Stomach (tissue), 9 donors: ENCODE data around the gene CPE. TPM values are rescaled to one million over a fixed set of nuclear protein-coding genes. Genes with fewer than 3 reads are reported as not detected.

Experiments used
- DNase-seq, 2 donors: peaks; one replicate each; pipeline versions ENCODE4 v3.0.0 to v3.0.0-alpha.2; 2013 to 2019
- H3K27ac ChIP-seq, 5 donors: fragments of 200-600 bp in 4 of 5; sonication (generic) in 4 of 5; one replicate each; pipeline ENCODE4 v1.5.1; 2013 to 2019; ENCODE audit warnings: mild to moderate bottlenecking in 1 of 5, moderate library complexity in 1 of 5
- H3K27me3 ChIP-seq, 3 donors: fragments of 200-600 bp; sonication (generic); one replicate each; pipeline ENCODE4 v1.5.1; 2017 to 2019; ENCODE audit warnings: mixed run types in 1 of 3
- H3K36me3 ChIP-seq, 4 donors: fragments of 200-600 bp; sonication (generic); 1 replicate in 3 of 4; 2 replicates in 1 of 4; pipeline ENCODE4 v1.5.1; 2016 to 2019
- H3K4me1 ChIP-seq, 4 donors: fragments of 200-600 bp; sonication (generic); one replicate each; pipeline ENCODE4 v1.5.1; 2016 to 2019
- H3K4me3 ChIP-seq, 4 donors: fragments of 200-600 bp; sonication (generic) in 3 of 4; one replicate each; pipeline ENCODE4 v1.5.1; 2016 to 2019; ENCODE audit warnings: mild to moderate bottlenecking in 1 of 4
- H3K9me3 ChIP-seq, 4 donors: fragments of 200-600 bp; sonication (generic); one replicate each; pipeline ENCODE4 v1.5.1; 2016 to 2019
- CTCF ChIP-seq, 7 experiments: fragments of 450-650 bp in 4 of 7; fragments of 200-600 bp in 3 of 7; sonication (generic) in 3 of 7; IDR thresholded peaks; one replicate each; pipeline ENCODE4 v1.5.1; 2016 to 2019; ENCODE audit warnings: antibody characterized with exemption in 7 of 7, control low read depth in 2 of 7, mild to moderate bottlenecking in 1 of 7
- EP300 ChIP-seq: sonication (generic); formaldehyde crosslinking; IDR thresholded peaks from one replicate; pipeline ENCODE4 v1.6.1; 2017; ENCODE audit warnings: antibody characterized with exemption
- POLR2A ChIP-seq, 4 donors: fragments of 450-650 bp; IDR thresholded peaks; one replicate each; pipeline ENCODE4 v1.6.1; 2016; ENCODE audit warnings: antibody characterized with exemption in 4 of 4, control low read depth in 2 of 4, mild to moderate bottlenecking in 1 of 4, moderate library complexity in 1 of 4
- POLR2AphosphoS5 ChIP-seq, 3 donors: sonication (generic); formaldehyde crosslinking; IDR thresholded peaks; one replicate each; pipeline ENCODE4 v1.6.1; 2016; ENCODE audit warnings: antibody characterized with exemption in 3 of 3
- WGBS, 5 donors: extraction: QIAGEN DNeasy Blood & Tissue Kit in 3 of 5; methylation state at CpG; one replicate each; pipeline versions ENCODE4 v1.1.5 to v1.1.7; 2013 to 2018; 5-methylcytosine and 5-hydroxymethylcytosine counted together
- intact Hi-C: fragments of 100-400 bp; cut with DNase I; formaldehyde crosslinking; loops from one replicate; pipeline ENCODE4 v1.15.1; 2023; ENCODE audit warnings: low total_unique reads
- polyA plus RNA-seq, 3 donors: library from polyadenylated mRNA; stranded (reverse); fragments of 200-250 nt; gene quantifications; one replicate each; pipeline ENCODE4 v1.2.3, GENCODE V29; 2013
- total RNA-seq, 5 donors: library from RNA; depleted of rRNA; stranded (reverse); fragments of >200 nt; gene quantifications; one replicate each; pipeline versions ENCODE4 v1.1.0 to v1.2.3, GENCODE V29; 2014 to 2016
- donor health status: healthy with polysubstance abuse.
- donor health status: Bipolar disorder and iron deficiency.
- donor health status: healthy.

Gene CPE
- total and polyA plus RNA-seq, 8 donors, result 8.8 to 143 (median 30.4) TPM

GRCh38 chr4:165474784-165475705 lies 96.2 kb downstream of the CPE start:
- Histone ChIP-seq H3K36me3 (peaks cover 0 to 3% (median 0%) of the 10 kb centered on the region in 4 donors), H3K27me3 (no peaks in the 10 kb centered on the region), H3K27ac (no peak overlapping the region), H3K9me3 (peaks cover 0 to 21% (median 6%) of the 10 kb centered on the region in 4 donors), H3K4me3 (no peak overlapping the region), H3K4me1 (peaks cover 0 to 5% (median 0%) of the 10 kb centered on the region in 4 donors)
- WGBS, 5 donors, result 81 to 94% (median 86%) methylated on average over 8 of the region's 8 CpGs
- TF ChIP-seq POLR2A (IDR thresholded peaks at IDR 0.05) (no peak), POLR2AphosphoS5 (IDR thresholded peaks at IDR 0.05) (no peak), CTCF (IDR thresholded peaks at IDR 0.05) (no peak), EP300 (no peak)
- intact Hi-C loops, result loop anchor here (5.0 kb wide), 1 partner anchor 343 kb away; no protein-coding TSS in a partner anchor
- DNase-seq, result no peak

- no peaks in the 10 kb centered on the region for H3K36me3 ChIP-seq
- no peak for TF ChIP-seq EP300
- TF ChIP-seq POLR2A (IDR thresholded peaks at IDR 0.05), result no peak
- TF ChIP-seq POLR2AphosphoS5 (IDR thresholded peaks at IDR 0.05), result no peak
- TF ChIP-seq CTCF (IDR thresholded peaks at IDR 0.05), result no peak
- WGBS, 5 donors, result 94 to 100% (median 98%) methylated on average over 4 of the region's 4 CpGs
- DNase-seq, result no peak
- H3K9me3 ChIP-seq, result peaks cover 0 to 21% (median 6%) of the 10 kb centered on the region in 4 donors
- H3K4me3 ChIP-seq, result no peak overlapping the region
- intact Hi-C loops, result no loop called here
- H3K27ac ChIP-seq, result no peak overlapping the region
- H3K27me3 ChIP-seq, result no peaks in the 10 kb centered on the region
- peaks cover 0 to 5% (median 0%) of the 10 kb centered on the region in 4 donors for H3K4me1 ChIP-seq
Observed at GRCh38 chr4:165475706-165476070, 96.9 kb downstream of the CPE start.

GRCh38 chr4:165476214-165477098 lies 97.6 kb downstream of the CPE start:
- H3K27ac ChIP-seq, result no peak overlapping the region
- H3K36me3 ChIP-seq, result no peaks in the 10 kb centered on the region
- peak in 1 of 2 donors; percentile 15 for DNase-seq
- no peak for TF ChIP-seq EP300
- no peak for TF ChIP-seq CTCF (IDR thresholded peaks at IDR 0.05)
- TF ChIP-seq POLR2A (IDR thresholded peaks at IDR 0.05), result no peak
- no peak for TF ChIP-seq POLR2AphosphoS5 (IDR thresholded peaks at IDR 0.05)
- 78 to 86% (median 81%) methylated on average over 14 of the region's 14 CpGs for WGBS, 5 donors
- H3K27me3 ChIP-seq, result no peaks in the 10 kb centered on the region
- H3K4me3 ChIP-seq, result no peak overlapping the region
- H3K4me1 ChIP-seq, result peaks cover 0 to 5% (median 0%) of the 10 kb centered on the region in 4 donors
- intact Hi-C loops, result no loop called here
- peaks cover 0 to 16% (median 6%) of the 10 kb centered on the region in 4 donors for H3K9me3 ChIP-seq

- Histone ChIP-seq H3K36me3 (no peaks in the 10 kb centered on the region), H3K27me3 (no peaks in the 10 kb centered on the region), H3K4me1 (peaks cover 0 to 5% (median 0%) of the 10 kb centered on the region in 4 donors), H3K4me3 (no peak overlapping the region), H3K27ac (no peak overlapping the region), H3K9me3 (peaks cover 0 to 9% (median 3%) of the 10 kb centered on the region in 4 donors)
- 67 to 84% (median 78%) methylated on average over 4 of the region's 4 CpGs for WGBS, 5 donors
- TF ChIP-seq EP300 (no peak), CTCF (IDR thresholded peaks at IDR 0.05) (no peak), POLR2AphosphoS5 (IDR thresholded peaks at IDR 0.05) (no peak), POLR2A (IDR thresholded peaks at IDR 0.05) (no peak)
- DNase-seq, result no peak
- intact Hi-C loops, result no loop called here
Observed at GRCh38 chr4:165477799-165478198, 99.0 kb downstream of the CPE start.
